ENCODE data around the gene COL2A1.

Gene COL2A1

GRCh38 chr12:48040354-48040753 lies 36.1 kb upstream of the COL2A1 start:
- H3K27me3 Mint-ChIP-seq (ENCODE audit: low read depth, poor library complexity), result no peaks in the 10 kb centered on the region
- no peak overlapping the region for H3K4me3 Mint-ChIP-seq
- H3K9me3 Mint-ChIP-seq, result no peaks in the 10 kb centered on the region
- H3K4me1 Mint-ChIP-seq, result peaks cover 40% of the 10 kb centered on the region
- H3K27ac Mint-ChIP-seq, result no peak overlapping the region
- H3K36me3 Mint-ChIP-seq (ENCODE audit: low read depth), result peaks cover 17% of the 10 kb centered on the region
- no peak for TF ChIP-seq CTCF (IDR thresholded peaks at IDR 0.05)
- no peak for DNase-seq

- no peak for DNase-seq
- TF ChIP-seq CTCF (IDR thresholded peaks at IDR 0.05), result no peak
- Mint-ChIP-seq H3K9me3 (no peaks in the 10 kb centered on the region), H3K36me3 (ENCODE audit: low read depth) (peaks cover 9% of the 10 kb centered on the region), H3K27ac (no peak overlapping the region), H3K4me1 (peaks cover 50% of the 10 kb centered on the region), H3K4me3 (no peak overlapping the region), H3K27me3 (ENCODE audit: low read depth, poor library complexity) (no peaks in the 10 kb centered on the region)
Measured at GRCh38 chr12:48039151-48039550, 34.9 kb upstream of the COL2A1 start.

DNA sequence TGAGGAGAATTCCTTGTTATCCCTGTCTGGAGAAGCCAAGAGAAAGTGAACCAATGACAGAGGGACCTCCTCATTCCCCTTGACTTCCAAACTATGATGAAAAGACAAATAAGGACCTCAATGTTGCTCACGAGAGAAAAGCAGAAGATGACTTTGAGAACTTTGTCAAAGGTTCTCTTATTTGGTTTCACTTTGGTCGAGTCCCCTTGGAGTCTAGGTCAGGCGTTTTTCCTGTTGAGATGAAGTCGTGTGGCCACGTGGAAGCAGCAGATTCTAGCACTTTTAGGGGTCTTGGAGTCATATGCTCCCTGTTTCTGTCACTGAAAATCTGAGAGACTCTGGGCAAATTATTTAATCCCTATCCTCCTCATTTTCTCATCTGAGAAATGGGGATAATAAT lies 33.8 kb upstream of the COL2A1 start:
- no peak for DNase-seq
- Mint-ChIP-seq H3K9me3 (no peaks in the 10 kb centered on the region), H3K27me3 (ENCODE audit: low read depth, poor library complexity) (no peaks in the 10 kb centered on the region), H3K4me1 (peaks cover 59% of the 10 kb centered on the region), H3K36me3 (ENCODE audit: low read depth) (no peaks in the 10 kb centered on the region), H3K4me3 (peak overlapping the region; percentile 61), H3K27ac (peak overlapping the region; percentile 99)
- TF ChIP-seq CTCF (IDR thresholded peaks at IDR 0.05), result no peak

DNA sequence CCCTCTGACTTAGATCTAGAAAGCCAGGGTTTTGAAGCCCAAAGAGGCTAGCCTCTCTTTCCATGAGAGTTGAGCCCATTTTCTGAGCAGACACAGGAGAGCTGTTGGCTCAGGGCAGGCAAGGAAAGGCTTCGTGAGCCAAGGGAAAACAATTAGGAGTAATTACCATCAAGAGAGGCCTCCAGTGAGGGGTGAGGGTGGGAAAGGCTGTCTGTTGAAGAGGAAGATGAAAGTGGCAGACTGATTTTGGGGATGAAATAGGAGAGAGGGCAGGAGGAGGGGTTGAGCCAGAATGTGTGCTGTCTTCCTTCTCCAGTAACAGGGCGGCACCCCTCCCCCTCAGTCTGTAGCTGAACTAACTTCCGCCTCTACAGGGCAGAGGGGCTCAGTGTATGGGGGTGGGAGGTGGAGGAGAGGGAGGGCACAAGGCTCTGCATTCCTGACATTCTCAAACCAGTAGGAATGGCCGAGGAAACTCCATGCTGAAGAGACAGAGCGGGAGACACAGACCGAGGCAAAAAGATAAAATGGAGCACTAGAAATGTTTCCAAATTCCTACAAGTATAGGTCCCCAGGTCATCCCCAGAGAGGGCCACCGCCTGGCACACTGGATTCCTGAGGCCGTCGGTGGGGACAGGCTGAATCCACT lies 33.1 kb upstream of the COL2A1 start:
- Mint-ChIP-seq H3K27me3 (ENCODE audit: low read depth, poor library complexity) (no peaks in the 10 kb centered on the region), H3K4me1 (peaks cover 66% of the 10 kb centered on the region), H3K27ac (peak overlapping the region; percentile 99), H3K9me3 (no peaks in the 10 kb centered on the region), H3K36me3 (ENCODE audit: low read depth) (no peaks in the 10 kb centered on the region), H3K4me3 (peak overlapping the region; percentile 61)
- DNase-seq, result peak; percentile 85
- TF ChIP-seq CTCF (IDR thresholded peaks at IDR 0.05), result no peak

GRCh38 chr12:48036818-48037217 lies 32.5 kb upstream of the COL2A1 start:
- Mint-ChIP-seq H3K4me3 (no peak overlapping the region), H3K27ac (peak overlapping the region; percentile 99)

More at GRCh38 chr12:48036818-48037217, 32.5 kb upstream of the COL2A1 start:
- peaks cover 70% of the 10 kb centered on the region for H3K4me1 Mint-ChIP-seq
- H3K36me3 Mint-ChIP-seq (ENCODE audit: low read depth), result no peaks in the 10 kb centered on the region
- H3K27me3 Mint-ChIP-seq (ENCODE audit: low read depth, poor library complexity), result no peaks in the 10 kb centered on the region
- no peak for TF ChIP-seq CTCF (IDR thresholded peaks at IDR 0.05)
- H3K9me3 Mint-ChIP-seq, result no peaks in the 10 kb centered on the region
- DNase-seq, result no peak
